HepG2 (cell line): ENCODE data around the gene GRK5. TPM values are rescaled to one million over a fixed set of nuclear protein-coding genes. Genes with fewer than 3 reads are reported as not detected.
"Not testable (repeated sequence)": the region's sequence is repeated elsewhere in the genome, so short reads cannot be mapped to it uniquely, and the experiment has no call there.

ENCODE experiments used
- ATAC-seq: fragments of 200-7000 bp; cut with Tn5 transposase; 3 replicates; pipeline ENCODE4 v1.9.1; 2020; ENCODE audit warnings: mild to moderate bottlenecking, moderate library complexity
- BruUV-seq: library from RNA; stranded (reverse); fragments of 400-500 nt; replicated peaks from 2 replicates; lab custom pipeline; 2021; lab: Mats Ljungman, UMichigan
- CTCF ChIA-PET: fragments of 300-600 bp; formaldehyde crosslinking; extraction: SDS; loops from one replicate; lab custom pipeline; 2021; ENCODE audit warnings: low total read pairs, inconsistent platforms, low intra/inter-chr PET ratio; lab: Yijun Ruan, JAX
- POLR2A ChIA-PET: fragments of 350-600 bp; sonication (Branson Sonifier 250); formaldehyde crosslinking; loops from one replicate; lab custom pipeline; 2020; ENCODE audit warnings: antibody characterized with exemption, inconsistent platforms; lab: Yijun Ruan, JAX
- DNase-seq: peaks from one replicate; pipeline ENCODE4 v3.0.0-alpha.2; 2015; ENCODE audit warnings: low spot score
- FAIRE-seq: peaks from 3 replicates; lab custom pipeline; 2011; peaks lifted over from hg19 to GRCh38; lab: Jason Lieb, UNC
- H2AFZ ChIP-seq: one replicate; pipeline ENCODE4 v1.6.1; 2011; ENCODE audit warnings: low read length, inconsistent platforms
- H3K27ac ChIP-seq: fragments of 300-600 bp; 3 replicates; pipeline ENCODE4 v1.8.0; 2011; ENCODE audit warnings: mixed run types, mild to moderate bottlenecking, mixed read lengths, low read length, inconsistent platforms; ENCODE audit not compliant: insufficient read depth; ENCODE audit errors: extremely low read length
- H3K27me3 ChIP-seq, 2 experiments: fragments of 200-600 bp in 1 of 2; 2 replicates in 1 of 2; 3 replicates in 1 of 2; pipeline versions ENCODE4 v1.6.0 to v1.8.0; 2011; ENCODE audit warnings: low read length in 2 of 2, mild to moderate bottlenecking in 2 of 2, moderate library complexity in 2 of 2, inconsistent platforms in 1 of 2; ENCODE audit not compliant: insufficient read depth in 2 of 2, control insufficient read depth in 1 of 2
- H3K36me3 ChIP-seq, 2 experiments: fragments of 200-600 bp in 1 of 2; replicated peaks in 1 of 2; 2 replicates in 1 of 2; 3 replicates in 1 of 2; pipeline versions ENCODE4 v1.5.1 to v1.8.0; 2011; ENCODE audit warnings: low read length in 2 of 2, inconsistent platforms in 1 of 2; ENCODE audit not compliant: insufficient read depth in 2 of 2, control insufficient read depth in 1 of 2
- H3K4me1 ChIP-seq: 2 replicates; pipeline ENCODE4 v1.5.1; 2012; ENCODE audit warnings: low read length, inconsistent platforms; ENCODE audit not compliant: insufficient read depth
- H3K4me2 ChIP-seq: 2 replicates; pipeline ENCODE4 v1.6.0; 2011; ENCODE audit warnings: low read depth, low read length, inconsistent platforms
- H3K4me3 ChIP-seq, 3 experiments: fragments of 200-600 bp in 1 of 3; sonication (generic), shearing (Covaris generic) in 1 of 3; replicated peaks in 1 of 3; 2 replicates each; pipeline ENCODE4 v1.5.1; 2011 to 2016; ENCODE audit warnings: low read length in 3 of 3, inconsistent platforms in 2 of 3, low read depth in 2 of 3, mild to moderate bottlenecking in 2 of 3, control low read depth in 1 of 3, mixed read lengths in 1 of 3; ENCODE audit not compliant: insufficient read depth in 1 of 3
- H3K79me2 ChIP-seq: one replicate; pipeline ENCODE4 v1.6.1; 2011; ENCODE audit warnings: low read length, inconsistent platforms; ENCODE audit not compliant: insufficient read depth
- H3K9ac ChIP-seq: 2 replicates; pipeline ENCODE4 v1.6.0; 2011; ENCODE audit warnings: mild to moderate bottlenecking, low read depth, low read length, inconsistent platforms; ENCODE audit not compliant: insufficient read depth
- H3K9me3 ChIP-seq: 2 replicates; pipeline ENCODE4 v1.5.1; 2012; ENCODE audit warnings: mild to moderate bottlenecking, low read length
- H4K20me1 ChIP-seq: 2 replicates; pipeline ENCODE4 v1.6.0; 2011; ENCODE audit warnings: inconsistent platforms, mild to moderate bottlenecking, low read length, moderate library complexity; ENCODE audit not compliant: insufficient read depth
- ARID2 ChIP-seq: sonication (generic); formaldehyde crosslinking; IDR thresholded peaks from 2 replicates; pipeline ENCODE4 v1.8.1; 2022; ENCODE audit warnings: mild to moderate bottlenecking, missing genetic modification reagents, borderline replicate concordance
- BCL6 ChIP-seq: IDR thresholded peaks from 2 replicates; pipeline ENCODE4 v1.6.1; 2016; ENCODE audit warnings: missing genetic modification reagents, missing compliant biosample characterization
- DMAP1 ChIP-seq: IDR thresholded peaks from 2 replicates; pipeline ENCODE4 v1.6.1; 2016
- MAZ ChIP-seq, 2 experiments: sonication (generic) in 1 of 2; formaldehyde crosslinking in 1 of 2; IDR thresholded peaks; 2 replicates each; pipeline versions ENCODE4 v1.5.0 to v1.6.1; 2012 to 2020; ENCODE audit warnings: low read depth in 2 of 2, mild to moderate bottlenecking in 2 of 2, borderline replicate concordance in 1 of 2, improper control_type of control experiment in 1 of 2, low read length in 1 of 2, missing genetic modification reagents in 1 of 2, moderate library complexity in 1 of 2
- MEIS1 ChIP-seq: sonication (generic); formaldehyde crosslinking; IDR thresholded peaks from 2 replicates; pipeline ENCODE4 v1.9.0; 2021; ENCODE audit warnings: mild to moderate bottlenecking, missing genetic modification reagents, moderate library complexity, borderline replicate concordance
- NCOR1 ChIP-seq: fragments of 200-600 bp; sonication (generic); IDR thresholded peaks from 2 replicates; pipeline ENCODE4 v1.7.0; 2017; ENCODE audit warnings: antibody characterized with exemption, low read length, borderline replicate concordance
- TEAD2 ChIP-seq: sonication (generic); formaldehyde crosslinking; IDR thresholded peaks from 2 replicates; pipeline ENCODE4 v1.9.0; 2021; ENCODE audit warnings: missing genetic modification reagents
- TFDP2 ChIP-seq: sonication (generic); formaldehyde crosslinking; IDR thresholded peaks from 2 replicates; pipeline ENCODE4 v1.4.0; 2020; ENCODE audit warnings: missing genetic modification reagents
- ZBTB25 ChIP-seq: IDR thresholded peaks from 2 replicates; pipeline ENCODE4 v1.6.1; 2018; ENCODE audit warnings: missing genetic modification reagents
- ZFP90 ChIP-seq: sonication (generic); formaldehyde crosslinking; IDR thresholded peaks from 2 replicates; pipeline ENCODE4 v1.8.0; 2022; ENCODE audit warnings: missing genetic modification reagents, mild to moderate bottlenecking, inconsistent platforms, borderline replicate concordance
- ZNF431 ChIP-seq: sonication (generic); formaldehyde crosslinking; IDR thresholded peaks from 2 replicates; pipeline ENCODE4 v1.9.0; 2022; ENCODE audit warnings: missing genetic modification reagents, low read depth, mild to moderate bottlenecking, borderline replicate concordance
- ZNF605 ChIP-seq: sonication (generic); formaldehyde crosslinking; IDR thresholded peaks from 2 replicates; pipeline ENCODE4 v1.8.0; 2022; ENCODE audit warnings: mild to moderate bottlenecking, missing genetic modification reagents
- ZNF7 ChIP-seq: IDR thresholded peaks from 2 replicates; pipeline ENCODE4 v1.6.1; 2016; ENCODE audit warnings: missing biosample characterization, missing genetic modification reagents
- ZZZ3 ChIP-seq: sonication (generic); formaldehyde crosslinking; IDR thresholded peaks from 2 replicates; pipeline ENCODE4 v1.4.0; 2020; ENCODE audit warnings: missing genetic modification reagents, mild to moderate bottlenecking, borderline replicate concordance
- WGBS: methylation state at CpG from one replicate; pipeline ENCODE4 v1.1.6; 2017; ENCODE audit warnings: low lambda C conversion rate; 5-methylcytosine and 5-hydroxymethylcytosine counted together
- in situ Hi-C: cut with HindIII; loops from 2 replicates; pipeline ENCODE4 v1.10.0; 2017; ENCODE audit warnings: low pct_unique_long_range_greater_than_20kb; ENCODE audit not compliant: extremely low pct_ligation_motif_present
- intact Hi-C: fragments of 100-400 bp; cut with micrococcal nuclease; formaldehyde crosslinking; loops from one replicate; pipeline ENCODE4 v1.10.0; 2022; ENCODE audit not compliant: unreplicated experiment
- polyA plus RNA-seq, 8 experiments: library from polyadenylated mRNA; depleted of rRNA in 3 of 8; stranded (reverse) in 7 of 8; unstranded in 1 of 8; fragments of >200 nt; fragmentation: Illumina TruSeq in 4 of 8; extraction: Trizol in 4 of 8; gene quantifications; 2 replicates each; pipeline versions ENCODE4 v1.2.1 to v1.2.3, GENCODE V29; 2011 to 2016; ENCODE audit warnings: low read depth in 4 of 8, missing spikeins in 1 of 8, mixed read lengths in 1 of 8; ENCODE audit not compliant: insufficient read depth in 1 of 8
- total RNA-seq, 5 experiments: library from RNA; depleted of rRNA; stranded (reverse); fragments of >200 nt; fragmentation: Illumina TruSeq; extraction: Trizol; gene quantifications; 2 replicates each; pipeline ENCODE4 v1.2.3, GENCODE V29; 2016; ENCODE audit warnings: low read depth in 1 of 5

The GRK5 gene
- total and polyA plus RNA-seq, 2 of the 13 experiments (the other 11 are each of a cell fraction or from before 2014, with no cell fraction given) = 10.4 to 12.6 TPM

DNA sequence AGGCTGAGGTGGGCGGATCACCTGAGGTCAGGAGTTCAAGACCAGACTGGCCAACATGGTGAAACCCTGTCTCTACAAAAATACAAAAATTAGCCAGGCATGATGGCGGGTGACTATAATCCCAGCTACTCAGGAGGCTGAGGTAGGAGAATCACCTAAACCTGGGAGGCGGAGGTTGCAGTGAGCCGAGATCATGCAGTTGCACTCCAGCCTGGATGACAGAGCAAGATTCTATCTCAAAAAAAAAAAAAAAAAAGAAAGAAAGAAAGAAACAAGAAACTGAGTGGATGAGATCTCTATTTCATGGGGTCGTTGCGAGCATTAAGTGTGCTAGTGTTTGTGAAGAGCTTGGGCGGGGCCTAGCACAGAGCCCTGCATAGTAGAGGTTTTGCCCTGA lies 65.0 kb downstream of the GRK5 start:
- Histone ChIP-seq H3K4me1 (peaks cover 62% of the 10 kb centered on the region), H3K4me2 (peak overlapping the region; percentile 81; the same call in 1 of the 2 replicates), H3K79me2 (peaks cover 13% of the 10 kb centered on the region), H3K27ac (peak overlapping the region; percentile 83)
- H3K4me3 ChIP-seq, BruUV-seq, CTCF ChIA-PET, in situ Hi-C loops, intact Hi-C loops, FAIRE-seq, H3K27me3 ChIP-seq, H2AFZ ChIP-seq, ATAC-seq, H4K20me1 ChIP-seq, DNase-seq, H3K9me3 ChIP-seq, H3K36me3 ChIP-seq, H3K9ac ChIP-seq: not testable (repeated sequence)
- POLR2A ChIA-PET = interaction anchor here (1.2 to 7.3 kb wide), 13 partner anchors 9 to 138 kb away, joined by 3 to 168 read pairs (median 13); partner anchors contain the start of gene GRK5
- WGBS = 96% methylated on average over 7 of the region's 7 CpGs

DNA sequence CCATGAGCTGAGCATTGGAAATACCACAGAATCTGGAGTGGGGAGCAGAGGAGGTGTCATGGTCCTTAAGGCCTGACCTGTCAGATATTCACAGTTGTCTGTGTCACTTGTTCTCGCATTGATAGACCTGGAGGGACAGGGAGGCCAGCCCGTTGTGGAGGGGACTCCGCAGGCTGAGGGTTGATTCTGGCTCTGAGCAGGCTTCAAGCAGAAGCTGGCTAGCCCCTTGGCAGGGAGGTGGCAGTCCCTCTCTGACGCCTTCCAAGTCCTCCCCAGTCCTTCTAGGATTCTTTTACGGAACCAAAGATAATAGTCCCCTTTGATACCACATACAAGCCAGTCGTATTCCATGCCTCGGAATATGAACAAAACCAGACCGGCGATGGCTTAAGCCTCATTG lies 65.4 kb downstream of the GRK5 start:
- DNase-seq = no peak
- no peak overlapping the region for H3K9ac ChIP-seq
- ChIA-PET CTCF (no interaction called here), POLR2A (interaction anchor here (2.7 to 7.3 kb wide), 4 partner anchors 20 to 66 kb away, joined by 22 to 168 read pairs (median 44); partner anchors contain the start of gene GRK5)
- FAIRE-seq = no peak
- in situ Hi-C loops = no loop called here
- intact Hi-C loops = no loop called here
- peaks cover 58% of the 10 kb centered on the region for H3K4me1 ChIP-seq
- no TSS peak for BruUV-seq
- H3K9me3 ChIP-seq = no peaks in the 10 kb centered on the region
- H3K36me3 ChIP-seq = no peaks in the 10 kb centered on the region
- H3K4me2 ChIP-seq = no peak overlapping the region
- peaks cover 13% of the 10 kb centered on the region for H3K79me2 ChIP-seq
- no peak for ATAC-seq
- H3K27me3 ChIP-seq = no peaks in the 10 kb centered on the region
- H3K4me3 ChIP-seq = no peak overlapping the region
- no peak overlapping the region for H3K27ac ChIP-seq
- TF ChIP-seq ZBTB25 (CRISPR knock-in tag) = no peak
- TF ChIP-seq ZNF7 (CRISPR knock-in tag) = no peak
- TF ChIP-seq MAZ (IDR thresholded peaks at IDR 0.05; ENCODE audit: borderline replicate concordance, low read depth, low read length) = no peak
- TF ChIP-seq MAZ (CRISPR knock-in tag; IDR thresholded peaks at IDR 0.05; ENCODE audit: low read depth) = no peak
- no peak for TF ChIP-seq TEAD2 (CRISPR knock-in tag)
- TF ChIP-seq ARID2 (CRISPR knock-in tag) = no peak
- no peak for TF ChIP-seq DMAP1
- no peak for TF ChIP-seq ZFP90
- TF ChIP-seq TFDP2 (CRISPR knock-in tag) = no peak
- no peak for TF ChIP-seq MEIS1 (CRISPR knock-in tag)
- TF ChIP-seq ZNF605 (CRISPR knock-in tag) = no peak
- TF ChIP-seq NCOR1 = no peak
- TF ChIP-seq BCL6 (CRISPR knock-in tag) = no peak
- TF ChIP-seq ZNF431 (CRISPR knock-in tag) = no peak
- no peak for TF ChIP-seq ZZZ3 (CRISPR knock-in tag)
- no peak overlapping the region for H2AFZ ChIP-seq
- 96% methylated on average over 8 of the region's 9 CpGs for WGBS
- no peaks in the 10 kb centered on the region for H4K20me1 ChIP-seq
